ENCODE results near the gene MARCO. TPM values are rescaled to one million over a fixed set of nuclear protein-coding genes. Genes with fewer than 3 reads are reported as not detected.

The MARCO gene
- total and polyA plus RNA-seq, 2 of the 8 experiments (the other 6 are each of a cell fraction or from before 2014, with no cell fraction given): not detected

- TF ChIP-seq KDM4A (IDR thresholded peaks at IDR 0.05; ENCODE audit: low read depth, low read length, severe bottlenecking): no peak
Observed at GRCh38 chr2:118970396-118971135, 28.6 kb downstream of the MARCO start (continued).

Measured in H1 (cell line).